GM15510 (cell line): ENCODE data around the gene TRPM6.

ENCODE experiments used
- POLR2A ChIP-seq: IDR thresholded peaks from 3 replicates; pipeline ENCODE4 v1.6.1; 2011; ENCODE audit warnings: borderline replicate concordance; ENCODE audit not compliant: insufficient read length; ENCODE audit errors: extremely low read depth

Gene TRPM6

GRCh38 chr9:74765481-74765971, 122.2 kb downstream of the TRPM6 start:
- TF ChIP-seq POLR2A: no peak

- TF ChIP-seq POLR2A: no peak
Observed at GRCh38 chr9:74762950-74763349, 124.8 kb downstream of the TRPM6 start.

GRCh38 chr9:74760031-74760700, 127.6 kb downstream of the TRPM6 start:
- no peak for TF ChIP-seq POLR2A

GRCh38 chr9:74755999-74756398, 131.7 kb downstream of the TRPM6 start:
- no peak for TF ChIP-seq POLR2A

- TF ChIP-seq POLR2A: no peak
Observed at GRCh38 chr9:74755355-74755754, 132.4 kb downstream of the TRPM6 start.

- no peak for TF ChIP-seq POLR2A
Observed at GRCh38 chr9:74753650-74754049, 134.1 kb downstream of the TRPM6 start.

GRCh38 chr9:74748966-74749365, 138.8 kb downstream of the TRPM6 start:
- no peak for TF ChIP-seq POLR2A

GRCh38 chr9:74742792-74743730, 144.7 kb downstream of the TRPM6 start:
- no peak for TF ChIP-seq POLR2A

DNA sequence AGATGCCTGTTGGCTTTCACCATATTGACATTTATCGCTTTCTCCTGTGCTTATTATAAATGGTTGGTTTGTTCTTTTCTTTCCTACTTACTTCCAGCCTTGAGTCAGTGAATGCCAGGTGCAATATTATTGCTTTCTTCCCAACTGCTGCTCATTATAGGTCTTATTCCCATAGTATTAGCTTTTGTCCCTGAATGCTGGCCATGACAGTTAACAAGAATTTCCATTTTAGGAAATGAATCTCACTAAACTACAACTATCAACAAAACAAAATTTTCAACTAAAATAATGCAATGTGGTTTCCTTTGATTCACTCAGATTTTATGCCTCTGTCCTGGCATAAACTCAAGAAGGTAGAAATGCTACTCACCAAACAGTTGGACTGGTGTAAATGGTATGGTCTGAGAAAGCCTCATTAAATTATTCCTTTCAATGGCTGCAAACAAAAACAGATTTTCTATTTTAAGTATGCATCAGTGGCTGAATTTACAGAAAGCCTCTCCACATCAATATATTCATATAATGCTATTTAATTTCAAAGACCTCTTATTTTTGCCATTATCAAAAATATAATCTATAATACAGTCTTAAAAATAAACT, 145.4 kb downstream of the TRPM6 start:
- TF ChIP-seq POLR2A: no peak

DNA sequence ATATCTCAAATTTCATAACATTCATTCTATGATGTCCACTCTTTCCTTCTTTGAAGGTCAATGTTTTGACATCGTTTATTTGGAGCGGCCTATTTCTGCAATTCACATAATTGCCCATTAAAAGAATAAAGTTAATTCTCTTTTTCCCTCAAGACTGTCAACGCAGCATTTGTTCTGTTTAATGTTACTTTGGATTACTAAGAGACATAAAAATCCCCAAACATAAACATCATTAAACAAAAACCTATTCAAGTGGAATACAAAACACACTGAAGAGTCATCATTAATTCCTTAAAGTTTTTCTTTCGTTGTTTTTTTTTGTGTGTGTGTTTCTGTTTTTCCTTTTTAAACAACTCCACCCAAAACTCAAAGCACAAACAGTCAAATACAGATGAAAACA, 151.1 kb downstream of the TRPM6 start:
- no peak for TF ChIP-seq POLR2A

- TF ChIP-seq POLR2A: no peak
Observed at GRCh38 chr9:74735761-74736160, 152.0 kb downstream of the TRPM6 start.

DNA sequence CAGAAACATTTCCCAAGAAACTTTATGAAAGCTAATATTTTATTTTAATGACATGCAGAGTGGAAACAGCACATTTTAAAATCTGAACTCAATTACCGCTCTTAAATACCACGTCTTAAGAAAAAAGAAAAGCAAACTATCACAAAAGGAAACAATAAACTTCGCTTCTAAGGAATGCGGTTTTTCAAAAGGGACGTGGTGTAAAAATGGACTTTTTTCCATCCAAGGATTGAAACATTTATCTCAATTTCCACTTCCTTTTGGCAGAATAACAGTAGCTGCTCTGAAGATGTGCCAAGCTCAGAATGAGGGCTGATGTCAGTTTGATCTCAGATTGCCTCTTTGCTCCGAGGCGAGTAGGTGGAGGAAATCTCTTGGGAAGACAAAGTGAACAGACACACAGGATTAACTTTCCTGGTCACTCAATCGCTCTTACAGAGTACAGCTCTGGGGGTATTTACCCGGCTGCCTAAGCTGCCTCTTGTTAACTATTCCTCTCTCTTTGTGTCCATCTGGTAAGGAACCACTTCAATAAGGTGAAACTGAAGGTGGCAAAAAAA, 158.5 kb downstream of the TRPM6 start:
- no peak for TF ChIP-seq POLR2A

DNA sequence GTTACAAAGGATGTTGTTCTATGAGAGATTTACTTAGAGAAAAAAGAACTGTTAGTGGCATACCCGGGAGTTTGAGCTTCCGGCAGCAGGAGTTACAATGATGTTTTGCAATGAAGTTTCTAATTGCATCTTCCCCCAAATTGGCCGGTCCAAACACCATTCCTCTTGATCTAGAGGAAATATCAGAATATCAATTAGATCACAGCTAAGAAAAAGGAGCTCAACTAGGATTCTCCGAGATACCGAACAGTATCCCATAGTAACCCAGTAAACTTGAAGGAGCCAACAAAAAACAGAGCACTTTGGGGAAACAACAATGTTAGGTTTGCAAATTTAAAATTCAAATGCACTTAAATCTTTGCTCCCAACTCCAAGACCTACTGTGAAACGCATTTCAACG, 159.5 kb downstream of the TRPM6 start:
- TF ChIP-seq POLR2A: no peak

DNA sequence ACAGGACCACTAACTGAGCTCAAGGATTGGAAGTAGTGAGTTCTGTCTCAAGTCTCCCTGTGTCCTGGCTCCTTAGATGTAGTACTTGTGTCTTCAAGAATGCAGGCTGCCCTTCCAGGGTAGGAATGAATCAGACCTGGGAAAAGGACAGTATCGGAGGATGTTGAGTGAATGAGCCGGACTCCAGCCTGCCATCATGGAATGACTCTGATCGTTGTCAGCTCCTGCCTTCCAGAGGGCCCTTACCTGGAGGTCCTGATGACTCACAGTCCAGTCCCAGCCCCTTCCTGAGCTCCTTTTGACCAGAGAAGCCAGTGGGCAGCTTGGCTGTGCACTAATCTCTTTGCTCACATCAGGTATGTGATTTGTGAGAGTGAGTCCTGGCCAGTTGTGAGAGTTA, 161.1 kb downstream of the TRPM6 start:
- no peak for TF ChIP-seq POLR2A

DNA sequence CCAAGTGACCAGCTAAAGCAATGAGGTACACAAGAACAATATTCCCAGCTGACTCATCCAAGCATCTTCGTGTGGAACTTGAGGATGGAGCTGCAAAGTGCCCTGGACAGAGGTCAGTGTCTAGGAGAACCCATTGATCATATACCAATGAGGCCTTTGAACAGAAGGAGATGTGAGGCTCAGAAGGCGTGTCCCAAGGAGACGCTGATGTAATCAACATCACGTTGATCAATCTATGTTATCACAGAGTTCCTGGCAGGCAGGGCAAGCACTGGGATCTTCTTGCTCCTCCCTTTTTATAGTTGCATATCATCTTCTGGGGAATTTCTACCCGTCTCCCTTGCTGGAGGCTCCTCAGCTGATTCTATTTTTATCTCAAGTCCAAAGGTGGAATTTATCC, 163.4 kb downstream of the TRPM6 start:
- TF ChIP-seq POLR2A: no peak
